ENCODE results near the gene SSUH2.

DNA sequence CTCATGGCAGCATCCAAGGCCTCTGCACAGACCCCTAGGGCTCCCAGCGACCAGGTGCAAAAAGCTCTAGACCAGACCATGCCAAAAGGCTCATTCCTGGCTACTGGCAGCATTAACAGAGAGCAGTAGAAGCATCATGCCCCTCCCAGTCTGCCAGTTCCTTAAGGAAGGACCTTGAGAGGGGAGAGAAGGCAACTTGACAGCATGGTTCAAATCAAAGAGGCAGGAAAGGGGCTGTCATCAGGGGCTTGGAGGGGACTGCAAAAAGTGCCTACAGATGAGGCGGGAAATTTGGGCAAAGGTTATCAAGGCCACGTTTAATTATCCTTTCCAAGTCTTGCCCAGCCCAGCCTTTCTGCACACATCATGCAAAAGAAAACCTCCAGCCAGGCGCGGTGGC lies 64.7 kb downstream of the SSUH2 start:
- TF ChIP-seq ZNF589 (CRISPR knock-in tag; conservative IDR thresholded peaks at IDR 0.05) (no peak), EP300 (IDR thresholded peaks at IDR 0.05; ENCODE audit: low read depth in 2 of 2, low read length in 2 of 2) (no peak), EP300 (CRISPR knock-in tag; IDR thresholded peaks at IDR 0.05; ENCODE audit: borderline replicate concordance) (no peak), POLR2A (IDR thresholded peaks at IDR 0.05; ENCODE audit: insufficient read depth in 1 of 2, low read depth in 2 of 2, low read length in 2 of 2) (no peak), TBL1XR1 (IDR thresholded peaks at IDR 0.05; ENCODE audit: borderline replicate concordance, low read length, partially characterized antibody) (no peak), ZNF225 (CRISPR knock-in tag; IDR thresholded peaks at IDR 0.05) (no peak), ZNF501 (CRISPR knock-in tag; IDR thresholded peaks at IDR 0.05) (no peak)
- TF ChIP-seq, protein P1, sequence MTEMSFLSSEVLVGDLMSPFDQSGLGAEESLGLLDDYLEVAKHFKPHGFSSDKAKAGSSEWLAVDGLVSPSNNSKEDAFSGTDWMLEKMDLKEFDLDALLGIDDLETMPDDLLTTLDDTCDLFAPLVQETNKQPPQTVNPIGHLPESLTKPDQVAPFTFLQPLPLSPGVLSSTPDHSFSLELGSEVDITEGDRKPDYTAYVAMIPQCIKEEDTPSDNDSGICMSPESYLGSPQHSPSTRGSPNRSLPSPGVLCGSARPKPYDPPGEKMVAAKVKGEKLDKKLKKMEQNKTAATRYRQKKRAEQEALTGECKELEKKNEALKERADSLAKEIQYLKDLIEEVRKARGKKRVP (CRISPR knock-in tag; IDR thresholded peaks at IDR 0.05): no peak
- TF ChIP-seq, protein P2, sequence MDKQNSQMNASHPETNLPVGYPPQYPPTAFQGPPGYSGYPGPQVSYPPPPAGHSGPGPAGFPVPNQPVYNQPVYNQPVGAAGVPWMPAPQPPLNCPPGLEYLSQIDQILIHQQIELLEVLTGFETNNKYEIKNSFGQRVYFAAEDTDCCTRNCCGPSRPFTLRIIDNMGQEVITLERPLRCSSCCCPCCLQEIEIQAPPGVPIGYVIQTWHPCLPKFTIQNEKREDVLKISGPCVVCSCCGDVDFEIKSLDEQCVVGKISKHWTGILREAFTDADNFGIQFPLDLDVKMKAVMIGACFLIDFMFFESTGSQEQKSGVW (CRISPR knock-in tag; IDR thresholded peaks at IDR 0.05; ENCODE audit: borderline replicate concordance): no peak
- TF ChIP-seq, protein P3, sequence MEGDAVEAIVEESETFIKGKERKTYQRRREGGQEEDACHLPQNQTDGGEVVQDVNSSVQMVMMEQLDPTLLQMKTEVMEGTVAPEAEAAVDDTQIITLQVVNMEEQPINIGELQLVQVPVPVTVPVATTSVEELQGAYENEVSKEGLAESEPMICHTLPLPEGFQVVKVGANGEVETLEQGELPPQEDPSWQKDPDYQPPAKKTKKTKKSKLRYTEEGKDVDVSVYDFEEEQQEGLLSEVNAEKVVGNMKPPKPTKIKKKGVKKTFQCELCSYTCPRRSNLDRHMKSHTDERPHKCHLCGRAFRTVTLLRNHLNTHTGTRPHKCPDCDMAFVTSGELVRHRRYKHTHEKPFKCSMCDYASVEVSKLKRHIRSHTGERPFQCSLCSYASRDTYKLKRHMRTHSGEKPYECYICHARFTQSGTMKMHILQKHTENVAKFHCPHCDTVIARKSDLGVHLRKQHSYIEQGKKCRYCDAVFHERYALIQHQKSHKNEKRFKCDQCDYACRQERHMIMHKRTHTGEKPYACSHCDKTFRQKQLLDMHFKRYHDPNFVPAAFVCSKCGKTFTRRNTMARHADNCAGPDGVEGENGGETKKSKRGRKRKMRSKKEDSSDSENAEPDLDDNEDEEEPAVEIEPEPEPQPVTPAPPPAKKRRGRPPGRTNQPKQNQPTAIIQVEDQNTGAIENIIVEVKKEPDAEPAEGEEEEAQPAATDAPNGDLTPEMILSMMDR (CRISPR knock-in tag; IDR thresholded peaks at IDR 0.05): no peak

Measured in HepG2 (cell line).